ENCODE data around the gene GNA14.

DNA sequence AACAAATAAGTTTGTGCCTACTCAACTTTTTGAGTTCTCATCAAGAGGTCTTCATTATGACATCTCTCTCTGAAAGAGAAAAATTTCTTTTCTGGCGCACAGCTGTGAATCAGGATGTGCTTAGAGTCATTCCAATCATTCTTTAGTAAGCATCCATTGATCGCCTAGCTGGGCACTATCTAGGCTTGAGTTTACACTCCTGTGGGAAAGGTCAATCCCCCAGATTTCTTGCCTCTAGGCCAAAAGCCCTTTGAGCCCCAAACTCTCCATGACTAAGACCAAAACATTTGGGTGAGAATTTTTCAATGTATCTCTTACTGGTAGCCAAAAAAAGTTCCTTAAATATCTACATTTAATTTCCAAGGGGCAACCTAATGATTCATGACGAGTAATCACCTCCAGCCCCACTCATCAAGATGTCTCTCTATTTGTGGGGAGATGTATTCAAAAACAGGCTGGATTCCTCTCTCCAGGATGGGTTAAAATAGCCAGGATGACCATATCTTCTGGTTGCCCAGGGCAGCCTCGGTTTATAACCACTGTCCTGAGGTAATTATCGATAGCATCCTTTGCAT is 101.7 kb downstream of the GNA14 start:
- TF ChIP-seq FOSL2 (IDR thresholded peaks at IDR 0.05) = no peak
- TF ChIP-seq FOSL2 (CRISPR knock-in tag; IDR thresholded peaks at IDR 0.05) = no peak
- no peak for TF ChIP-seq REST (IDR thresholded peaks at IDR 0.05)
- no peak for TF ChIP-seq PHF8 (IDR thresholded peaks at IDR 0.05; ENCODE audit: borderline replicate concordance, low read depth)
